Bladder microvascular endothelial cell (primary cell): Measurements from ENCODE around the gene SRRM5. TPM values are rescaled to one million over a fixed set of nuclear protein-coding genes. Genes with fewer than 3 reads are reported as not detected.

Source experiments
- total RNA-seq: library from RNA; depleted of rRNA; stranded (reverse); fragments of >200 nt; gene quantifications from 2 replicates; pipeline ENCODE4 v1.2.3, GENCODE V29; 2014

SRRM5 gene
- 0.06 TPM in 1 of 2 replicates, not detected in the other for total RNA-seq

GRCh38 chr19:43611788-43612187 lies at the start of gene SRRM5:
SRRM5 (plus strand) TSS chr19:43612088; CDS start chr19:43612122, 34 bp downstream.

DNA sequence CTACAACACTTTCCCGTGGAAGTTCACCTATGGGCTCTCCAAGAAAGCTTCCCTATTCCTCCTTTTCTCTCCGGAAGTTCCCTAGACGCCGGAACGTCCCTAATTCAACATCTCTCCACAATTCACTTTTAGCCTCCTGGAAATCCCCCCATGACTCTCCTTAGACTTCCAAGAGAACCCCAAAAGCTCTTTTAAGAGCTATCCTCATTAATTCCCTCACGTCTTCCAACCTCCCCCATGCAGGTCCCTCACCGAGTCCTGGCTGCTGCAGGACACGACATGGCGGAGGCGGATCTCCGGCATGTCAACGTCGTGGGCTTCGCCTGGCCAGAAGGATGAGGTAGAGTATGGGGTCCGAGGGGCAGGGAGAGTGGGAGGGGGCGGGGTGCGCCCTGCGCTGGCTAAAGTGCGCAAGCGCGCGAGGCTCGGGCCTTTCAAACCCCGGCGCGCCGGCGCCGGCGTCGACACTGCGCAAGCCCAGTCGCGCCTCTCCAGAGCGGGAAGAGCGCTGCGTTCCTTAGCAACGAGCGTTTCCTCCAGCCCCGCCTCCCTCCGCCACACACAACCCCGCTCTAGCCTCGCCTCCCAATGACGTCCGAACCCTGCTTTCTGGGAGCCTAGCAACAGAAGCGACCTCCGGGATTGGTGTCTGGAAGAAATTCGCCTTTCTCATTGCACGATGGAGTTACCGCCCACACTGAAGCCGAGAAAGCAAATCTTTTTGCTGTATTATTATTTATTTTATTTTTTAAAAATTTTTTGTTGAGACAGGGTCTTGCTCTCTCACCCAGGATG lies 36.5 kb upstream of the SRRM5 start, which contains the start of the genes PINLYP and XRCC1:
Gene PINLYP, plus strand, starts transcription at position 646 of the 795 bp plus-strand sequence. CDS start 1,391 bp downstream, outside the sequence.
Gene XRCC1, minus strand, starts transcription at position 372 of the 795 bp plus-strand sequence. Its CDS starts 69 bp downstream, at position 303.

GRCh38 chr19:43595999-43596841 lies 15.7 kb upstream of the SRRM5 start, which contains the start of the genes IRGQ and ZNF576:
IRGQ (minus strand) TSS chr19:43596134; CDS start chr19:43595338, 796 bp downstream.
ZNF576 (plus strand) TSS chr19:43596595; CDS start chr19:43597109, 514 bp downstream.

GRCh38 chr19:43619262-43620060 lies 7.6 kb downstream of the SRRM5 start, which contains the start of gene ZNF428:
ZNF428 (minus strand) TSS chr19:43619629; CDS start chr19:43614304, 5,325 bp downstream.

GRCh38 chr19:43639519-43640423 lies 27.9 kb downstream of the SRRM5 start, which contains the start of gene CADM4:
CADM4 (minus strand) TSS chr19:43639850; CDS start chr19:43639790, 60 bp downstream.

Other genes starting within 250 kb of the SRRM5 start
- gene TEX101, start 197.2 kb upstream of the SRRM5 start, total RNA-seq = not detected in 2 replicates
- under 0.01 and 0.44 TPM in 2 replicates for gene LYPD3, start 146.5 kb upstream of the SRRM5 start, total RNA-seq
- 6.2 and 36.8 TPM in 2 replicates for gene PHLDB3, start 107.3 kb upstream of the SRRM5 start, total RNA-seq
- gene ETHE1, start 84.9 kb upstream of the SRRM5 start, total RNA-seq = 79.2 and 94.7 TPM in 2 replicates
- gene ZNF575, start 78.9 kb upstream of the SRRM5 start, total RNA-seq = 0.06 and 0.16 TPM in 2 replicates
- gene XRCC1, start 36.6 kb upstream of the SRRM5 start, total RNA-seq = 12.1 and 13.0 TPM in 2 replicates
- gene PINLYP, start 36.3 kb upstream of the SRRM5 start, total RNA-seq = 0.16 and 2.8 TPM in 2 replicates
- 16.0 and 53.0 TPM in 2 replicates for gene IRGQ, start 16.0 kb upstream of the SRRM5 start, total RNA-seq
- gene ZNF576, start 15.5 kb upstream of the SRRM5 start, total RNA-seq = 7.8 and 9.6 TPM in 2 replicates
- gene ZNF428, start 7.5 kb downstream of the SRRM5 start, total RNA-seq = 36.1 and 37.7 TPM in 2 replicates
- 1.5 and 36.1 TPM in 2 replicates for gene CADM4, start 27.8 kb downstream of the SRRM5 start, total RNA-seq
- gene PLAUR, start 58.1 kb downstream of the SRRM5 start, total RNA-seq = 27.5 and 33.2 TPM in 2 replicates
- not detected in 2 replicates for gene IRGC, start 104.0 kb downstream of the SRRM5 start, total RNA-seq
- gene SMG9, start 142.9 kb downstream of the SRRM5 start, total RNA-seq = 8.4 and 15.9 TPM in 2 replicates
- 0.38 and 0.65 TPM in 2 replicates for gene KCNN4, start 168.9 kb downstream of the SRRM5 start, total RNA-seq
- gene LYPD5, start 190.4 kb downstream of the SRRM5 start, total RNA-seq = 0.19 and 0.32 TPM in 2 replicates
- gene ZNF283, start 215.2 kb downstream of the SRRM5 start, total RNA-seq = 5.0 and 12.3 TPM in 2 replicates